HCT116 (cell line): ENCODE data around the gene ANKRD2.
"Not testable (repeated sequence)": the region's sequence is repeated elsewhere in the genome, so short reads cannot be mapped to it uniquely, and the experiment has no call there.

Experiments used
- CEBPB ChIP-seq: IDR thresholded peaks from 2 replicates; pipeline ENCODE4 v1.6.1; 2012; ENCODE audit warnings: low read depth
- POLR2A ChIP-seq: IDR thresholded peaks from 2 replicates; pipeline ENCODE4 v1.7.0; 2011; ENCODE audit warnings: borderline replicate concordance; ENCODE audit not compliant: insufficient read depth, insufficient read length; ENCODE audit errors: extremely low read depth
- POLR2AphosphoS5 ChIP-seq: IDR thresholded peaks from 2 replicates; pipeline ENCODE4 v1.6.1; 2011; ENCODE audit warnings: mild to moderate bottlenecking, low read depth, low read length, moderate library complexity
- YY1 ChIP-seq: IDR thresholded peaks from 2 replicates; pipeline ENCODE4 v1.6.1; 2011; ENCODE audit warnings: low read length, low read depth, moderate library complexity, mild to moderate bottlenecking; ENCODE audit not compliant: insufficient replicate concordance; ENCODE audit errors: extremely low read depth
- ZFX ChIP-seq: fragments of 450-650 bp; IDR thresholded peaks from 2 replicates; pipeline ENCODE4 v1.6.1; 2017
- TF ChIP-seq, protein P1 (sequence below), 3 experiments: fragments of 200-600 bp in 1 of 3; sonication (generic) in 1 of 3; IDR thresholded peaks in 2 of 3; conservative IDR thresholded peaks in 1 of 3; 2 replicates each; pipeline ENCODE4 v1.5.1; 2012 to 2017; ENCODE audit warnings: low read depth in 2 of 3, low read length in 2 of 3, antibody characterized with exemption in 1 of 3, borderline replicate concordance in 1 of 3, control low read depth in 1 of 3, mild to moderate bottlenecking in 1 of 3, mixed read lengths in 1 of 3, mixed run types in 1 of 3, moderate library complexity in 1 of 3; ENCODE audit not compliant: insufficient read depth in 1 of 3

DNA sequence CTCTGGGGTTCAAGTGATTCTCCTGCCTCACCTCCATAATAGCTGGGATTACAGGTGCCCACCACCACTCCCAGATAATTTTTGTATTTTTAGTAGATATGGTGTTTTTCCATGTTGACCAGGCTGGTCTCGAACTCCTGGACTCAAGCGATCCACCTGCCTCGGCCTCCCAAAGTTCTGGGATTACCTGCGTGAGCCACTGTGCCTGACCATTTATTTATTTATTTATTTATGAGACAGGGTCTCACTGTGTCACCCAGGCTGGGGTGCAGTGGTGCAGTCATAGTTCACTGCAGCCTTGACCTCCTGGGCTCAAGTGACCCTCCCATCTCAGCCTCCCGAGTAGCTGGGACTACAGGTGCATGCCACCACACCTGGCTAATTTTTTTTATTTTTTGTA, 18.2 kb upstream of the ANKRD2 start:
- not testable (repeated sequence) for TF ChIP-seq POLR2A, CEBPB, POLR2AphosphoS5, ZFX, YY1
- TF ChIP-seq, protein P1, sequence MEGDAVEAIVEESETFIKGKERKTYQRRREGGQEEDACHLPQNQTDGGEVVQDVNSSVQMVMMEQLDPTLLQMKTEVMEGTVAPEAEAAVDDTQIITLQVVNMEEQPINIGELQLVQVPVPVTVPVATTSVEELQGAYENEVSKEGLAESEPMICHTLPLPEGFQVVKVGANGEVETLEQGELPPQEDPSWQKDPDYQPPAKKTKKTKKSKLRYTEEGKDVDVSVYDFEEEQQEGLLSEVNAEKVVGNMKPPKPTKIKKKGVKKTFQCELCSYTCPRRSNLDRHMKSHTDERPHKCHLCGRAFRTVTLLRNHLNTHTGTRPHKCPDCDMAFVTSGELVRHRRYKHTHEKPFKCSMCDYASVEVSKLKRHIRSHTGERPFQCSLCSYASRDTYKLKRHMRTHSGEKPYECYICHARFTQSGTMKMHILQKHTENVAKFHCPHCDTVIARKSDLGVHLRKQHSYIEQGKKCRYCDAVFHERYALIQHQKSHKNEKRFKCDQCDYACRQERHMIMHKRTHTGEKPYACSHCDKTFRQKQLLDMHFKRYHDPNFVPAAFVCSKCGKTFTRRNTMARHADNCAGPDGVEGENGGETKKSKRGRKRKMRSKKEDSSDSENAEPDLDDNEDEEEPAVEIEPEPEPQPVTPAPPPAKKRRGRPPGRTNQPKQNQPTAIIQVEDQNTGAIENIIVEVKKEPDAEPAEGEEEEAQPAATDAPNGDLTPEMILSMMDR (IDR thresholded peaks at IDR 0.05 in 2 of 3, conservative IDR thresholded peaks at IDR 0.05 in 1 of 3; ENCODE audit: borderline replicate concordance in 1 of 3, insufficient read depth in 1 of 3, low read depth in 2 of 3, low read length in 2 of 3) = not testable (repeated sequence)
